ENCODE measurements around the gene CLEC1A.
"Not testable (repeated sequence)": the region's sequence is repeated elsewhere in the genome, so short reads cannot be mapped to it uniquely, and the experiment has no call there.

Gene CLEC1A

DNA sequence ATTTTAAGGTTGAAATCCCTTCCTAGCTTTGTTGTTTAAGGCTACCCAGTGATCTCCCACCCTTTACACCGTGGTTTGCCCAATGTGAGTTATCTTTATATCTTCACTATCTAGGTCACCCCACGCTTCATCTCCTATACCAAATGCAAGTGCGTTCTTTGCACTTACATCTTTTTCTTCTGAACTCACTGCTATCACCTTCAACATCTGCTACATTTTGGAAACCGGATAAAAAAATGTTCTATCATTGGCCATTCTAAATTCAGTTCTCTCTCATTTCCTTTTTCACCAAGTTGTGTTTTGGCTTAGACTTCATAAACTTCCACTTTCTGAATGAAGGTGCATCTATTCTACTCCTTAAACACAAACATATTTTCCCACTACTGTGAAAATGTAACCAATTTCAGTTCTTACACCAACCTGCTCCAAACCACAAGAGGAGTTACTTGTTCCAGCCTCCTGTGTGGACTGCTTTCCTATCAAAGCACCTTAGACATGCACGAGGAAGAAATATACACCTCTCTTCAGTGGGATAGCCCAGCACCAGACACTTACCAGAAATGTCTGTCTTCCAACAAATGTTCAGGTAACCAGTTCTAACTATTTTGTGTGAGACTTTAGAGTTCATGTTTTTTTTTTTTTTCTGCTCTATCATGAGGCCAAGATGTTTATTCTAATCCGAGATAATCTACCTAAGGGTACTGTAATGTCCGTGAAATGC is 46.4 kb downstream of the CLEC1A start:
- no peak for DNase-seq (ENCODE audit: low read depth in 2 of 2)

DNA sequence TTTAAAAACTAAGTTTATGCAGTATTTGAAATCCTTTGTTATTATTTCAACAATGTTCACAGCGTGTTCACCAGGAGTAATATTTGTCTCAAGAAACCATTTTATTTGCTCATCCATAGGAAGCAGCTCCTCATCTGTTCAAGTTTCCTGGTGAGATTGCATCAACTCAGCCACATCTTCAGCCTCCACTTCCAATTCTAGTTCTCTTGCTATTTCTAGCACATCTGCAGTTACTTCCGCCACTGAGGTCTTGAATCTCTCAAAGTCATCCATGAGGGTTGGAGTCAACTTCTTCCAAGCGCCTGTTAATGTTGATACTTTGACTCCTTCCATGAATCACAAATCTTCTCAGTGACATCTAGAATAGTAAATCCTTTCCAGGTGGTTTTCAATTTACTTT is 50.3 kb downstream of the CLEC1A start:
- DNase-seq (ENCODE audit: low read depth in 2 of 2) = no peak

DNA sequence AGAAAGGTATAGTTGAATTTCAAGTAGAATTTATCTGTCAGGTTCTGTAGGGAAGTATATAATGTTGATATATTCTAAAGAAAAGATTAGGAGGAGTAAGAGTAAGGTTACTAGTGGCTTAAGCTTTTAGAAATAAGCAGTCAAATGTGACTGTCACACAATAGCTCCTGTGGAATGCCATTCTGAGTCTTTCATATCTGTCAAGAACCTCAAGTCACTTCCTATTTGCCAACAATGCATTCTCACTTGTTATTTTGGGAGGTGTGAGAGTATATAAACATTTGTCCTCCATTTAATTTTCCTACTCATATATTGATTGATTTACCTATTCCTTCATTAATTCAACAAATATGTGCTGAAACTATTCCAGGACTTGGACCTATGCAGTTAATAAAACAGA is 56.6 kb downstream of the CLEC1A start:
- no peak for DNase-seq (ENCODE audit: low read depth in 2 of 2)

DNA sequence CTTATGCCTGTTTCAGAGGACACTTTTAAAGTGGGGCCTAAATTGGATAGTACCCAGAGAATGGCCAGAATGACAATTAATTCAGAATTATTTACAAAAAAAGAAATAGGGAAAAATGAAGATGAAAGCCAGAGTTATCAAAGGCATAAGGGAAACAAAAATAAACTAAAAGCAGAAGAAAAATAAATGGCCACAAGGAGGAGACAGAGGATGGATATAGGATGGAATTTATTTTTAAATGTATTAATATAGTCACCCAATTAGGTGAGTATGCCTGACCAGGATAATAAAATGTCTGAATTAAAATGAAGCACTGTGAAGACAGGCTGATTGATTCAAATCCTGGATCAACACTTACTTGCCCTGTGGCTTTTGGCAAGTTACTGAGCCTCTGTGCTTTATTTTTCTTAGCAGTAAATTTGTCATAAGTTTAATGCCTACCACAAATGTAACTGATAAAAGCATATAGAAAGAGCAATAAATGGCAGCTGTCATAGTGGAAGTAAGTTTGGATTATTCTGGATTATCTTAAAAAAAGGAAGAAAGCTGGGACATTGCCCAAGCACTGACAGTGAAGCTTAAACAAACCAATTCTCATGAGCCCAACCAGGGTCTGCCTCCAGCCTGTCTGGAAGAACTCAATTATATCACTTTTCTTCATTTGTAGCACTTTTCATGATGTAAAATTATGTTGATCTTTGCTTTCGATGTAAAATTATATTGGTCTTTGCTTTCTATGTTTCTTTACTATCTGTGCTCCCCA is 64.8 kb downstream of the CLEC1A start:
- DNase-seq (ENCODE audit: low read depth in 2 of 2) = no peak

DNA sequence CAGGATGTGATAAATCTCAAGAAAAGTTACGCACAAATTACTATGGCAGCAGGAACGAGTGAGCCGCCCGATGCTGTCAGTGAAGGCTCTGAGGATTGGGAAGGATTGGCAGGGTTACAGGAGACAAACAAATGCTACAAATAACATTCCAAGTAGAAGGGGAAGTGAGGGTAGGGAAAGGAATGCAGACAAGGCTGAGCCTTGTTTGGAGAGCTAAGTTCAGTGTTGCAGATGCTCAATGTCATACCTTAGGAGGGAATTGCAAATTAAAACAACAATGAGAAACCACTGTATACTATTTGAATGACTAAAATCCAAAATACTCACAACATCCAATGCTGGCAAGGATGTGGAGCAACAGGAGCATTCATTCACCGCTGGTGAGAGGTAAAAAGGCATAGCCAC is 67.0 kb downstream of the CLEC1A start:
- no peak for DNase-seq (ENCODE audit: low read depth in 2 of 2)

DNA sequence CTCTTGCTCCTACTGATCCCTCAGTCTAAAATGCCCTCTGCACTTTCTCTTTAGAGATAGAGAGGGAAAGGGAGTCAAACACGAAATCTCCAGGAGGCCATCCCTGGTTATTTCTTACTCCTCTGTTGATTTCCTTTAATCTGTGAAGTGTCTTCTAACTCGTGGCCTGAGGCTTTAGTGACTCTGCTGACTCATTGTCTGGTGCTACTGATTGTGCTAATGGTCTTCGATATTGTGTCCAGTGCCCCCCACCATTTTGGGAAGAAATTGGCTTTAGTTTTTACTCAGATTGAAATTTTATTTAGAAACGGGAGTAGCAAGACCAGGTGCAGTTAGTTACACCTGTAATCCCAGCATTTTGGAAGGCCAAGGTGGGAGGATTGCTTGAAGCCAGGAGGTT is 67.5 kb downstream of the CLEC1A start:
- no peak for DNase-seq (ENCODE audit: low read depth in 2 of 2)

DNA sequence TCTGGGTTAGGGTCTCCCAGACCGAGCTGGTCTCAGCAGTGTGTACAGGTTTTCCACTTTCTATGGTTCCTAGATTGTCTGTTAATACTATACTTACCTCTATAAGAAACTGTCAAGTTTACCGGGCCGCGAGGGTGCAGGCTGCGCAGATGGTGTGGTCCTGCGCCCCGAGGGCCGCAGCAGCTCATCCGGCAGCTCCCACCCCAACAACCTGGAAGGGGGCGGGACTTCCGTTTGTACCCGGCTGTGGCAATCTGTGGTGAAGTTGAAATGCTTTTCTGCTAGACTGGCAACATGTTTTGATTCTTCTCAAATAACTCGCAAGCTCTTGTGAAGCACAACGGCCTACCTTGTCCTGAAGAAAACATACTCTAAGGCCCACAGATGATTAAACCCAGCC is 68.3 kb downstream of the CLEC1A start, which contains the start of gene CLEC9A:
Gene CLEC9A (plus strand): TSS at position 237 of the 400 bp plus-strand sequence. CDS start 22,006 bp downstream, outside the sequence.
- DNase-seq (ENCODE audit: low read depth in 2 of 2) = no peak

DNA sequence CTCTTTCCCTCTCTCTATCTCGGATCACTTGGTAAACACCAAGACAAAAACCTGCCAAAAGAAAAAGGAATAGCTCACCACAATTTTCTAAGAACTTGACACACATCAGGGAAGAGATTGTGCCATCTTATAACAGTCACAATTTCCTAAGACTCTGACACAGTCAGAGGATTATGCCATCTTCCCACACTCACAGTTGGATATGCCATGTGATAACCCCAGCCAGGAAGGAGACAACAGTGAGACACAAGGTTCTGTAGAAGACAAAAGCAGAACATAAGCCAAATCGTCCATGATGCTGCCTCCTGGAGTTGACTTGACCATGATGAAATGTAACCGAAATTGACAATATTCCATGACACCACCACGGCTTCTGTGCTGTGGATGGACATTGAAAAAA is 71.1 kb downstream of the CLEC1A start:
- DNase-seq (ENCODE audit: low read depth in 2 of 2) = no peak

DNA sequence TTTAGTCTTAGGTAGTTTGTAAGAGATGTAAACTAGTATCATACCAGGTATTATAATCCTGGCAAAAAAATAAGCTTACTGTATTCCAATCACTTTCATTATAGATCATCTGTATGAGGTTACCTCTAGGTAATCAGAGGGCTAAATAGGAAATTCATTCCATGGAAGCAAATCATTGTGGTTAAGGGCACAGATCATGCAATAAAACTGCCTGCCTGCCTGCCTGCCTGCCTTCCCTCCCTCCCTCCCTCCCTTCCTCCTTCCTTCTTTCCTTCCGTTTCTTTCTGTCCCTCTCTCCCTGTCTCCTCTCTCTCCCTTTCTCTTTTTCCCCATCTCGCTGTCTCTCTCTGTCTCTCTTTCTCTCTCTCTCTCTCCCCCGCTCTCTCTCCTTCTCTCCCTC is 71.5 kb downstream of the CLEC1A start:
- DNase-seq (ENCODE audit: low read depth in 2 of 2) = no peak

DNA sequence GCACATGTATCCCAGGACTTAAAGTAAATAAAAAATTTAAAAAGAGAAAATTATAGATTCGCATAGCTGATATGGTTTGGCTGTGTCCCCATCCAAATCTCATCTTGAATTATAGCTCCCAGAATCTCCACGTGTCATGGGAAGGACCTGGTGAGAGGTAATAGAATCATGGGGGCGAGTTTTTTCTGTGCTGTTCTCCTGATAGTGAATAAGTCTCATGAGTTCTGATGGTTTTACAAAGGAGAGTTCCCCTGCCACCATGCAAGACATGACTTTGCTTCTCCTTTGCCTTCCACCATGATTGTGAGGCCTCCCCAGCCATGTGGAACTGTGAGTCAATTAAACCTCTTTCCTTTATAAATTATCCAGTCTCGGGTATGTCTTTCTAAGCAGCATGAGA is 72.1 kb downstream of the CLEC1A start:
- DNase-seq (ENCODE audit: low read depth in 2 of 2) = not testable (repeated sequence)

DNA sequence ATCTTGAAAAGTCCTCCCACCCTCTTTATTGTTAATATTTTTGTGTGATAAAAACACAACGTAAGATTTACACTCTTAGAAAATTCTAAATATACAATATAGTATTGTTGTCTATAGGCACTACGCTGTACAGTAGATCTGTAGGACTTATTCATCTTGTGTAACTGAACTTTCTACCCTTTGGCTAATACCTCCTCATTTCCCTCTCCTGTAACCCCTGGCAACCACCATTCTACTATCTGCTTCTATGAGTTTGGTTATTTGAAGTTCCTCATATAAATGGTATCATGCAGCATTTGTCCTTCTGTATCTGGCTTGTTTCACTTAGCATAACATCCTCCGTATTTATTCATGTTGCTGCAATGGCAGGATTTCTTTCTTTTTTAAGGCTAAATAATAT is 73.5 kb downstream of the CLEC1A start:
- no peak for DNase-seq (ENCODE audit: low read depth in 2 of 2)

DNA sequence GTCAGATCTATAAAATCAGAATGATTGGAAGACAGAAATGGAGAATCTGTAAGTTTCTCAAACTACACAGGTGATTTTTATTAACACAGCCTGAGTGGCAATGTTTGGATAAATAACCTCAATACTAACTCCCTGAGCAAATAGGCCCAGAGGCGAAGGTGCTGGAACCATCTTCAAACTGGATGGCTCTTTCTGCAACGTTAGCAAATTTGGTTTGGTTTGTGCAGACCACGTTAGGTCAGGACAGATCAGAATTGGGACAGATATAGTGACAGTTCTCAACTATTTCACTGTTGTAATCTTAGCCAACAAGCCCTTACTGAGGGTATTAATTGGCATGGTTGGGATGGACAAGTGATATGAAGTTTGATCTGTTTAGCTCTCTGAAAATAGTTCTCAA is 77.4 kb downstream of the CLEC1A start:
- no peak for DNase-seq (ENCODE audit: low read depth in 2 of 2)
